NCI-H526 treated with DMSO at 0.1 percent for 48 hours (cell line): ENCODE measurements around the gene GNA14.
"Not testable (repeated sequence)": the region's sequence is repeated elsewhere in the genome, so short reads cannot be mapped to it uniquely, and the experiment has no call there.

Experiments used
- DNase-seq: peaks from one replicate; lab custom pipeline; 2025; lab: John Stamatoyannopoulos, UW

Gene GNA14

DNA sequence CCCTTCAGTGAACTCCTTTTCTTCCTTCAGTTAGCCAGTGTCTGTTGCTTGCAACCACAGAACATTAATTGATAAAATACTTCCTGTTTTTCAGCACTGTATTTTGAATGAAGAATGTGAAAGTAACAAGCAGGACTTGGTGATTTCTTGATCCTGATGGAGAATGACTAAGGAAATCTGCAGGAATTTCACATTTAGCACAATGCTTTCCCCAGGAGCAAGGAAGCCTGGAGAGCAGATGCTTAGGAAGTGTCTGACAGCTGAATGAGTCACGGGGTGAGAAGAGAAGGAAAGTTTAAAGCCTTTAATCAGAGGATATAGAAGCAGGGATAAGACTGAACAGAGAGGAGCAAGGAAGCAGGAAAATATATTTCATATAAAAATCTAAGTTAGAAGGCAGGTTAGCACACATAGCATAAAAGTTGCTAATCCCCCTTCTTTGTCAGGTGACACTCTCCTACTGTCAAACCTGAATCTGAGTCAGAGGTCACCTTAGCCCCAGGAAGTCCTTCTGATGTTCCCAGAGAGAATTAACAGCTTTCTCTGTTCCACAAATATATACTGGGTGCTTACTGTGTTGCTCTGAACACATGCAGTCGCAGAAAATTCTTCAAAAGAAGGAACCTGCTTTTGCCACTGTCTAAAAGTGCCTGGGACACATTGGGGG lies 59.7 kb downstream of the GNA14 start:
- no peak for DNase-seq

DNA sequence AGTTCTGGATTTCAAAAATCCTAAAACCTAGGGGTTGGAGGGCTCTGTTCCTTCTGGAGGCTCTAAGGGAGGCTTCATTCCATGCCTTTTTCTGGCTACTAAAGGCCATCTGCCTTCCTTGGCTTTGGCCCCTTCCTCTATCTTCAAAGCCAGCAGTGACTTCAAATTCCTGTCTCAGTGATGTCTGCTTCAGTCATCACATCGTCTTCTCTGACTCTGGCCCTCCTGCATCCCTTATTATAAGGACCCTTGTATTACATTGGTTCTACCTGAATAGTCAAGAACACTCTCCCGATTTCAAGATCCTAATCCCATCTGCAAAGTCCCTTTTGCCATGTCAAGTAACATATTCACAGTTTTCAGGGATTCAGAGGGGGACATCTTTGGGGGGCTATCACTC lies 60.3 kb downstream of the GNA14 start:
- no peak for DNase-seq

DNA sequence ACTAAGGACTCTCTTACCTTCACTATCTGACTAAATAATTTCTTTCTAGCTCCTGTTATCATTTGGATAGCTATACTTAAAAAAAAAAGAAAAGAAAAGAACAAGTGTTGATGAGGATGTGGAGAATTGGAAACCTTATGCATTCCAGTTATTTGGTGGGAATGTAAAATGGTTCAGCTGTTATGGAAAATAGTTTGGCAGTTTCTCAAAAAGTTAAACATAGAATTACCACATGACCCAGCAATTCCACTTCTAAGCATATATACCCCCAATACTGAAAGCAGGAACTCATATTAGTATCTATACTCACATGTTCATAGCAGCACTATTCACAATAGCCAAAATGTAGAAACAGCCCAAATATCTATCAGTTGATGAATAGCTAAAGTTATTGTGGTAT lies 61.1 kb downstream of the GNA14 start:
- DNase-seq = no peak

DNA sequence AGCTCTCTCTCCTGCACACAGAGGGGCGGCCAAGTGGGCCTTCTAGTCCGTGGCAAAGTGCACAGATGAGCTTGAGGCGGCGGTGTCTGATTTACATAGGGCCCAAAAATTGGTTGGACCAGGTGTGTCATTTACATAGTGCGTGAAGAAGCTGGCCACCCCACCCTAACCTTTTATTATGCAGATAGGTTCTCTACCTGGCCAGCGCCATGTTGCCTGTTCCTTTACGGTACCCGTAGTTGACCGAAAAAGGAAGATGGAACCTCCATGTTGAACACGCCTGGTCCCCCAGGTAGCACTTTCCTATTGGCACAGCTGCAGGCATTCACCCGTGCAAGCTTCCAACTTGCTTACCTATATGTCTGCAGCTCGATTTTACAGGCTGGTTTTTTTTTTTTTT lies 61.5 kb downstream of the GNA14 start:
- no peak for DNase-seq

DNA sequence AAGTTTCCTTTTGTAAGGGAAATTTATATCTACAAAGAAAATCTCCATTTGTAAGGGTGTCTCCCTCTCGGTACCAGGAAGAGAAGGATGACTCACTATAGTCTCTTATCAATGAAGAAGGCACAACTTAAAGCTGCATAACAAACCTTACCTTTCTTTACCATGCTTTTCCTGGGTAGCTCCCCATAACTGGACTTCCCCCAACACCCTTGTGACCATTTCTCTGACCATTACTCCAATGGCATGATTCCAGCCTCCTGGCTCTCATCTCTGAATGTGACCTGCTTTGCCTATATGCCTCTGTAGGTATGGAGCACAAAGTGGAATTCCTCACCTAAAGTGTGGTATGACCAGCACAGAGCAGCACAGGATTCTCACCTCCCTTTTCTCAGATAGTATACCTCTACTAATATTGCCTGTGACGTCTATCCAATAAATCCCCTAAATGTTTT lies 62.8 kb downstream of the GNA14 start:
- DNase-seq = no peak

DNA sequence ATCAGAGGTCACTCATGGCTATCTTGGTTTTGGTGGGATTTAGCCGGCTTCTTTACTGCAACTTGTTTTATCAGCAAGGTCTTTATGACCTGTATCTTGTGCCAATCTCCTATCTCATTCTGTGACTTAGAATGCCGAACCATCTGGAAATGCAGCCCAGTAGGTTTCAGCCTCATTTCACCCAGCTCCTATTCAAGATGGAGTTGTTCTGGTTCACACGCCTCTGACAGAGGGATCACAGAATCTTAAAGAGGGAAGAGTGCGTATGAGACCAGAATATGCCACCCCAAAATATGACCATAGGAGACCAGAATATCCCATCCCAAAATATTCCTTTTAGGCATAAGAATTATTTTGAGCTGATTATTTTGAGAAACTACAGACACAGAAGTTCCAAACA lies 63.2 kb downstream of the GNA14 start:
- DNase-seq = not testable (repeated sequence)

DNA sequence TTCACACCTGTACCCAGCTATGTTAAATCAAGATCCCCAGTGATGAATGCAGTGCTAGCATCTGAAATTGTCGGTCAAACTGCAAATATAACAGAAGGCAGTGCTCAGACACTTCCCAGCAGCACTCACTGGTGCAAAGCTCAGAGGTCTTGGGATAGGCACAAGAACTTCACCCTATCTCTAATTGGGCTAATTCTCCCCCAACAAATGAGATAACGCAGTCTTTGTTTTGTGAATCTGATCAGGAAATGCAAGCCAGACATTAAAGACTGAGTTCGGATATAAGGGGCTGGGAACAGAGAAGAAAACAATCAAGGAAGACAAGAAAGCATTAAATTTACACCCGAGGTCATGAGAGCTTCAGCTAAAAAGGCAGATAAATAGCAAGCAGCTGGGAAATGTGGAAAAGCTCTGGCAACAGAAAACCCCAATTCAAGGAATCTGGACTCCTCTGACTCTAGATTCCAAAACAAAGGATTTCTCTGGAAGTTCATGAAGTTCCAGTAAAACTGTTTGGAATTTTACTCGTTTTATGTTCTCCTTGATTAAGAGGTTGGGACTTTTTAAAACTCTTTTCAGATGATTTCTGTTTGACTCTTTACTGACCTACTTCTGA lies 65.1 kb downstream of the GNA14 start:
- no peak for DNase-seq

DNA sequence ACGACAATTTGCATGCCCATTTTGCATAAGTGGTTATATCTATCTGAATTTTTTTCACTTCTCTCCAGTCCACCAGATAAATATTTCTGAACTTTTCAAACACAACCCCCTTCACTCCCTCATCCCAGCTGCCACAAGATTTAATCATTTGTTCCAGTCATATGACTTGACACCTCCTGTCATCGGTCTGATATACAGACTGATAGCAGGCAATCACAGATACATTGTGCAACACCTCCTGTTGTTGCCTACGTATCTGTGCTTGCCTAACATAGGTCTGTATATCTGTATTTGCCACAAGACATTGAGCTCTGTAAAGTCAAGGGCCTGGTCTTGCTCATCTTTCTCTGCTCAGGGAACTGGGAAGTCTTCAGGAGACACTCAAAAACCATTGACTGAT lies 65.6 kb downstream of the GNA14 start:
- no peak for DNase-seq

DNA sequence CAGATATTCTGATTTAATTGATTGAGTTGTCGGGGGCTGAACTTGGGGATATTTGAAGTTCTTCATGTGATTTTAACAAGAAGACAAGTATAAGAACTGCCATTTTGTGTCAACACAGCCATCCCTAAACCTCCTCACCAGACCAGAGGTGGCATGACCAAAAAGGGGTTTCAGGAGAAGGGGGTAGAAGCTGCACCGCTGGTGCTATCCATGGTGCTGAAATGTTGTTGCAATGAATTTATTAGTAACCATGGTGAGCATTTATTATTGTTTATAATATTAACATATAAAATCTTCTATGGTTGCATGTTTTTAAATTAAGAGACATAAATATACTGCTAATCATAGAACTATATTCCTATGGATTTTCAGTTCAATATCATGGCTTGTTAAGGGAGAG lies 72.3 kb downstream of the GNA14 start:
- DNase-seq = no peak

DNA sequence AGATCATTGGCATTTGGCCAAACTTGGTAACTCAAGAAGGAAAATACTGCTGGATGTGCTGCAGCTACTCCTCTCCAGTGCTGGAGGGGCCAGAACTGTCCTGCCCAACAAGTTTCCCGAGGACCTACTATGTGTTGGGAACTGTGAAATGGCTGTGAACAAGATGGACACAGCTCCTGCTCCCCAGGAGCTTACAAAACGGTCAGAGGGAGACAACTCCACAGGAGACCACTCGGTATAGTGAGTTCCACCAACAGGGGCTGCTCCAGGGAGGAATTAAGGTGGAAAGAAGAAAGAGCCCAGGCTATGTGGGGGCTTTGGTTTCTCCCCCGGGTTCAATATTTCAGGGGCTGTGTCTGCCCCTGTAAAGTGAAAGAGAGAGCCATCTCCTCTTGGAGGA lies 78.8 kb downstream of the GNA14 start:
- DNase-seq = no peak

DNA sequence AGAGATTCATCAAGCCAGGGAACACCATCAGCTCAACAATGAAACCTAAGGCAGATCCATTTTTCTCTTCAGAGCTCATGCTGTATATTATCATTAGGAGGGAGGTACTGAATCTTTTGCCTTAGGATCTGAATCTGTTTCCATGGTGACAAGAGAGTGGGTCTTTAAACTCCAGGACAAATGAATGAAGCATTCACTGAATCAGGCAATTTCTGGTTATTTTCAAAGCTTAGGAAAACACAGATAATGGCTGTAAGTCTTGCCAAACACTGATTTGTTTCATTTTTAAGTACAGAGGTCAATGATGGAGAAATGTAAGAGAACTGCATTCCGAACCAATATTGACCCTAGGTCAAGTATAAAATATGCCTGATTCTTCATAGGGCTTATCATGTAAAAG lies 84.9 kb downstream of the GNA14 start:
- no peak for DNase-seq

DNA sequence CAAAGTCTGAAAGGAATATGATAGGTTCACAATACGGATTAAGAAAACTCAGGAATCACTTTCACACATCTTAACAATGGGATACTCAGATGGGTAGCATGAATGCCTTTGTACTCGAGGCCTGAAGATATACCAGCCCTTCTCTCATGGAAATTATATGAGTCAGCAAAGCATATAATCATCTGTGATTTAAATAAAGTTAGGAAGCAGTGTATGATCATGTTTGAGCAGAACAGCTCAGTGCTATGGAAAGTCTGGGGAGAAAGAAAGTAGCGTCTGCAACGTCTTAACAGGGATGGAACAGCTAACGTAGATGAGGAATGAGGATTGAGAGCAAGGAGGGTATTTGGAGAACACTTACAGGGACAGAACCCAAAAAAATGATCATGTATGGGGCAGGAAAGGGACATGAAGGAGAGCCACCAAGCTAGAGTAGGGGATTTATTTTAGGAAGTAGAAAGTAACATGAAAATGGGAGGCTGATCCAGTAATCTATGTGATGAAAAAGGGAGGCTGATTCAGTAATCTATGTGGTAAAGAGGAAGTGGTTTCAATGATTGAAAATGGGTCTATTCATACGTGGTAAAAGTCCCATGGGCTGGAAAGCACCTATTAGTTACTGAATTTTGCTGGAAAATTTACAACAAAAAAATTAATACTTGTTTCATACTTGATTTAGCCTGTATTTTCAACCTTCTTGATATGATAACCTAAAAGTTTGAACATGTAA lies 85.9 kb downstream of the GNA14 start:
- no peak for DNase-seq

DNA sequence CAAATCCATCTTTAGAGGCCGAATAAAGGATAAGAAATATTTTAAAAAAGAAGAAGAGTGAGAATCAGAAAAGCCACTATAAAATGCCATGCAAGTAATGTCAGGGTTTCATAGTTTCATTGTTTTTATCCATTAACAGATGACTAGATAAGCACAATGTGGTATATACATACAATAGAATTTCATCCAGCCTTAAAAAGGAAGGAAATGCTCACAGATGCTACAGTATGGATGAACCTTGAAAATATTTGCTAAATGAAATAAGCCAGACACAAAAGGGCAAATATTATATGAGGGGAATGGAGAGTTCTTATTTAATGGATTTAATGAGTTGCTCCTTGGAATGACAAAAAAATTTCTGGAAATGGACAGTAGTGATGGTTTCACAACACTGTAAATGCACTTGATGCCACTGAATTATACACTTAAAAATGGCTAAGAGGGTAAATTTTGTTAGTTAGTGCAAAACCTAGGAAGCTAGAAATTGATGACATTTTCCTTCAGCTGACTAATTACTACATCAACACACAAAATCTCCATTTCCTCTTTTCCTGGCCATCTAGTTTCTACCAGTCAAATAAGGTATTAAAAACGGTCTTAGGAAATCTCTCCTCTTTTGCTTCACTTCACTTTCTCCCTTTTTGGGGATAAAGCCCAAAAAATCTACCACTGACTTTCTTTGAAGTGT lies 86.6 kb downstream of the GNA14 start:
- DNase-seq = no peak

DNA sequence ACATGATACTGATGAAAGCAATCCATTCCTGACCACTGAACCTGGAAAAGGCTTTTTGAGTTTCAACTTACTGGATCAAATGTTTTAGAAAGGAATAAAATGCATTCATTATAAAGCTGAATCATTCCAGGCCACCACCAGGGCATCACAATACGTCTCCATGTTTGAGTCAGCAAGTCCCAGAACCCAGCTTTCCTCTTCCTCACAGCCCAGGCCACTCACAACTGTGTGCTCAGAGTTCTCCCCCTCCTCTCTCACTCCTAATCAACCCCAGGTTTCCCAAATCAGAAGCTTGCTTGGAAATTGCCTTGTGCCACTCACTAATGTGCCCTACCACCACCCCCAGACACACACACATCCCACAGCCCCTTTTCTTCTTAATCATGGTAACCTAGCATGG lies 91.7 kb downstream of the GNA14 start:
- no peak for DNase-seq

DNA sequence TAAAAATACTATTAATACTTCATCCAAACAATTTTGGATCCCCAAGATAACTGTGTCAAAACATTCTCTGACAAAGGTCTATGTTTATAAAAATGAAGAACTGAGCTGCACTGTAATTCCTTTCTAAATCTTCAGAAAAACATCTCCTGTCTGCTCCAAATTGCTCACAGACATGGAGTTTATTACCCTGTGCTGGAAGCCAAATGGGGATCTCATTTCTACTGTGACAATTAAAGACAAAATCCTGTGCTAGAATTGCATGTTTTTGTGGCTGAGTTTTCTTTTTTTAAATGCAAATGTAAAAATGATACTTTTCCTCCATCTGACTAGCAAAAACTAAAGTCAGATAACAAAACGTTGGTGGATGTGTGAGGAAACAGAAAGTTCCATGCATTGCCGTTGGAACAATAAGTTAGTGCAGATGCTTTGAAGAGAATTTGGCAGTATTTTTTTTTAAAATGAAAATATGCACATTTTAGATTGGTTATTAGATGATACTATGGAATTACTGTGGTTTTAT lies 93.5 kb downstream of the GNA14 start:
- no peak for DNase-seq

DNA sequence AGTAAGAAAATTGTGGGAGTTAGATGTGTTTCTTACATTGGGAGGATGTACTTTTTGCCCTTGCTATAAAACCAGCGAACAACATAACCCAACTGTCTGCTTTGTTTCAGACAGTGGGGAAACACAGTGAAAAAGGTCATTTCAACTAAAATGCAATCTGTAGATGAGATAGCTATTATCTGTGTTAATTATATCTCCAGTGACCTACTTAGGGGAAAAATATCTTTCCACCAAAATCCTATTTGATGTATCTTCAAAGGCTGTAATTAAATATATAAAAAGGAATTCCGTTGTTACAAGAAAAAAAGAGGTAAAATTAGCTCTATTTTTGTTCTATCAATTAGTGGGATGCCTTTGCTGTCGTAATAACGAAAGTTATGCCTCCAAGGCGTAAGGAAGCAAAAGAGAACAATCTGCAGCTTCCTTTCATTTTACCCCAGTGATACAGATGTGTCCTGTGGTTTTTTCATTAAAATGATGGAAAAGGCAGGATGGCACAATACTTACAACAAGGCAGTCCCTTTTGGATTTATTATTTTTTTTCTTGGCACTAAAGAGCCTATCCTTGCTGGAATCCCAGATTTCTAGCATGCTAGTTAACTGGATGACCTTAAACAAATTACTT lies 100.9 kb downstream of the GNA14 start:
- DNase-seq = no peak

DNA sequence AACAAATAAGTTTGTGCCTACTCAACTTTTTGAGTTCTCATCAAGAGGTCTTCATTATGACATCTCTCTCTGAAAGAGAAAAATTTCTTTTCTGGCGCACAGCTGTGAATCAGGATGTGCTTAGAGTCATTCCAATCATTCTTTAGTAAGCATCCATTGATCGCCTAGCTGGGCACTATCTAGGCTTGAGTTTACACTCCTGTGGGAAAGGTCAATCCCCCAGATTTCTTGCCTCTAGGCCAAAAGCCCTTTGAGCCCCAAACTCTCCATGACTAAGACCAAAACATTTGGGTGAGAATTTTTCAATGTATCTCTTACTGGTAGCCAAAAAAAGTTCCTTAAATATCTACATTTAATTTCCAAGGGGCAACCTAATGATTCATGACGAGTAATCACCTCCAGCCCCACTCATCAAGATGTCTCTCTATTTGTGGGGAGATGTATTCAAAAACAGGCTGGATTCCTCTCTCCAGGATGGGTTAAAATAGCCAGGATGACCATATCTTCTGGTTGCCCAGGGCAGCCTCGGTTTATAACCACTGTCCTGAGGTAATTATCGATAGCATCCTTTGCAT lies 101.7 kb downstream of the GNA14 start:
- no peak for DNase-seq

DNA sequence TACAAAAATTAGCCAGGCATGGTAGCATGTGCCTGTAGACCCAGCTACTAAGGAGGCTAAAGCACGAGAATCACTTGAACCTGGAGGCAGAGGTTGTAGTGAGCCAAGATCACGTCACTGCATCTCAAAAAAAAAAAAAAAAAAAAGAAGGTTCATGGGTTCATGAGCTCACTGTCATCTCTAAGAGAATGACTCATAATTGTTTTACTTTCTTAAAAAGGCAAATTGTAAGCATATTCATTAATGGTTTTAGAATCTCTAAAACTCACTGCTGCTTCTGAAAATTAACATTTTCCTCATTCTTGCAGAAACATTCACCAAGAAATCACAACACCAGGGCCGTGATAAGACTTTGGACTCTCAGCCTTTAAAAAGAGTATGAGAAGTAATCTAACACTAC lies 103.6 kb downstream of the GNA14 start:
- no peak for DNase-seq

DNA sequence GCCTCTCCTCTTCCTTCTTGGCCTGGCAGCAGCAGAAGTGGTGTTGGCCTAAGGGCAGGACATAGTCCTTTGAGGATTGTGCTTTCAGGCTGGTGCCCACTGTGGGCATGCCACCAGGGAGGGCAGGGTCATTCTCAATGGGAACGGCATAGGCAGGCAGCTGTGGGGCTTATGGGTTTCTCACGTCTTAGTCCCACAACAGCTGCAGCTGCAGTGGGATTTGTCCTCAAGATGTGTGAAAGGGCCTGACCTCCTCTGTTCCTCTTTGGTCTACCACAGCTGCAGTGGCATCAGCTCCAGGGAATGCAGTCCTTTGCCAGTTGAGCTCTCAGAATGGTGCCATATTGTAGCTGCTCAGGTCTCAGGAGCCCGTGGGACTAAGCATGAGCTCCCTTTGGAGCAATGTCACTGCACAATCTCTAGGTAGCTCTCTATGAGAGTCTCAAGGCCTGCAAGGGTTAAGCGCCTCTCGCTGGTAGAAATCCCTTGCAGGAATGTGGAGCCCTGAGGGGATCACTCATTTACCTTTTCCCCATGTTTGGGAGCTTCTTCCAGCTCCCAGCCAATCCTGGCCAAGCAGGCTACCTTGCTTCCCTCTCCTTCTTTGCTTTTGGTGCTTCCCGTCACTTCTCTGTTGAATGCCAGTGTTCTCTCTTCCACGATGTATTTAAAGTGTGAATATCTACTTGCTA lies 104.8 kb downstream of the GNA14 start:
- DNase-seq = no peak

DNA sequence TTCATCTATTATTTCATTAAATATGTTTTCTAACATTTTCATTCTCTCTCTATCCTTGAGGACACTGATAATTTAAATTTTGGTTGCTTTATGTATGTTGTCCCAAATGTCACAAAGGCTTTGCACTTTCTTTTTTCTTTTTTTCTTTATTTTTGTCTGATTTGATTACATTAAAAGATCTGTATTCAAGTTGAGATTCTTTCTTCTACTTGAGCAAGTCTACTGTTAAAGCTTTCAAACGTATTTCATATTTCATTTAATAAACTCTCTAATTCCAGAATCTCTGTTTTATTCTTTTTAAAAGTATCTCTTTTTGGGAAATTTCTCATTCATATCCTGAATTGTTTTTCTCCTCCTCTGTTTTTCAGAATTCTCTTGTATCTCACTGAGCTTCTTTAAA lies 106.5 kb downstream of the GNA14 start:
- no peak for DNase-seq

DNA sequence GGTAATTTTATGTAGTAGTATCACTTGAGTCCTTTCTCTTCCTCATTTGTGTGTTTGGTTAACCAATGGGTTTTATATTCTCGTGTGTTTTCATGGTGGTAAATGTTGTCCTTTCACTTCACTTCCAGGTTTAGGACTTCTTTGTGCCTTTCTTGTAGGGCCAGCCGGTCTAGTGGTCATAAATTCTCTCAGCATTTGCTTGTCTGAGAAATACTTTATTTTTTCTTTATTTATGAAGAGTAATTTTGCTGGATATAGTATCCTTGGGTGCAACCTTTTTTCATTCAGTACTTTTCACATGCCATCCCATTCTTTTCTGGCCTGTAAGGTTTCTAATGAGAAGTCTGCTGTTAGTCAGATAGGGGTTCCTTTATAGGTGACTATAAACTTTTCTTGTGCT lies 107.1 kb downstream of the GNA14 start:
- DNase-seq = no peak
